DMS114 treated with DMSO at 0.1 percent for 48 hours (cell line): Measurements from ENCODE around the gene ALDOC.
"Not testable (repeated sequence)": the region's sequence is repeated elsewhere in the genome, so short reads cannot be mapped to it uniquely, and the experiment has no call there.

Experiments
- DNase-seq: peaks from one replicate; lab custom pipeline; 2025; ENCODE audit not compliant: unreplicated experiment; lab: John Stamatoyannopoulos, UW

ALDOC gene

DNA sequence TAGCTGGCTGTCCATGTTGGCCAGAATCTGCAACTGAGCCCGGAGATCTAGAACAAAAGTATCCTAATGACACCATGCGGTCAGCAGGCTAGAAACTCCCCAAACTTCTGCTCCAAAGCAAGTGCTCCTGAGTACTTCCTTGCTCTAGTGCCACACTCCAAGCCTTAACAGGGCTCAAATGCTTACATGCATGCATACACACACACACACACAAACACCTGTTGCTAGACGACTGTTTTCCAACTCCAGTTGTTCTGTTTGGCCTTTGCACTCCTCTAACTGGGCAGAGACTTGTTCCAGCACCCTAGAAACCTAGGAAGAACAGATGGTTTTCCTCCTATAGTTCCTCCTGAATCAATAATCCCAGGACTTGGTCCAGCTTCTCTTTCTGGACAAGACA is 7.7 kb upstream of the ALDOC start:
- no peak for DNase-seq

DNA sequence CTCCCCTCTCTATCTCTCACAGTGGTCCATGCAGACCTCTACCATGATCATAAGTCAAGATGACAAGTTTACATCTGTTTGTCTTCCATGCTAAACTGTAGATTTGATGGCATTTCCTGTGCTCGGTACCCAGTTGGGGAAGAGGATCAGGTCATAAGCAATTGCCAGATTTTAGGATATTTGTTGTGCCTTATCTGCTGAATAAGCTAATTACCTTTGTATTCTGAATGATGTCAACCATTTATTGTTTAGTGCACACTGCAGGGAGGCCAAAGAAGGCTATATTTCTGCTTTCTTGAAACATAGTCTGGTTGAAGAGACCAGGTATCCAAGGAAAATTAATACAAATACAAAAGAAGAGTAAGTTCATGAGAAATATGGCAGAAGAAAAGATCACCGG is 5.8 kb upstream of the ALDOC start:
- DNase-seq, result no peak

DNA sequence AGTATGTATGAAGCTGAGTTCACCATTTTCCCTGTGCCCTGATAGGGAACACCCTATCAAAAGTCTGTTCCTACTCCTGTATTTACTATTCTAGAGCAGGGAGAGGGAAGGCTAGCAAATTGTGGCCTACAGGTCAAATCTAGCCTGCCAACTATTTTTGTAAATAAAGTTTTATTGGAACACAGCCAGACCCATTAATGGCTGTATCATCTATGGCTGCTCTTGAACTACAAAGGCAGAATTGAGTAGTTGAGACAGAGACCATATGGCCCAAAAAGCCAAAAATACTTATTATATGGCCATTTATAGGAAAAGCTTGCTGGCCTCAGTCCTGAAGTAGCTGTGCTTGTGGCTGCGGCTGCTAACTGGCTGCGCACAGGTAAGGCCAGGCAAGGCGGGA is 4.3 kb upstream of the ALDOC start:
- no peak for DNase-seq

DNA sequence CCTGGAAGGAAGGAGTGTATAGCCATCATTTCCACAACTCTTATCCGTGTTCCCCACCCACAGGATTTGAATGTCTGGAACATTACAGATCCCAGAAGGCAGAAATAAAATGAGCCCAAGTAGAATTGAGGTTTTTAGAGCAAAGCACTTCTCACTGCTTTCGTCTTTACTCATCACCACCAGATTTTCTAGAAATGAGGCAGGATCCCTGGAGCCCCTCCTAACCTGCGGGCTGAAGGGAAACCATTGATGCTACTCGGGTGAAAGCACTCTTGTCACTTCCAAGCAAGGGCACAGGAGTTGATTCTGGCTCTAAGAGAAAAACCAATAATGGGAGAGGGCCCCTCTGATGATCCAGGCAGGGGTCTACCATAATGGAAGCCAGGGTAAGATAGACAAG is 2.8 kb upstream of the ALDOC start:
- no peak for DNase-seq

DNA sequence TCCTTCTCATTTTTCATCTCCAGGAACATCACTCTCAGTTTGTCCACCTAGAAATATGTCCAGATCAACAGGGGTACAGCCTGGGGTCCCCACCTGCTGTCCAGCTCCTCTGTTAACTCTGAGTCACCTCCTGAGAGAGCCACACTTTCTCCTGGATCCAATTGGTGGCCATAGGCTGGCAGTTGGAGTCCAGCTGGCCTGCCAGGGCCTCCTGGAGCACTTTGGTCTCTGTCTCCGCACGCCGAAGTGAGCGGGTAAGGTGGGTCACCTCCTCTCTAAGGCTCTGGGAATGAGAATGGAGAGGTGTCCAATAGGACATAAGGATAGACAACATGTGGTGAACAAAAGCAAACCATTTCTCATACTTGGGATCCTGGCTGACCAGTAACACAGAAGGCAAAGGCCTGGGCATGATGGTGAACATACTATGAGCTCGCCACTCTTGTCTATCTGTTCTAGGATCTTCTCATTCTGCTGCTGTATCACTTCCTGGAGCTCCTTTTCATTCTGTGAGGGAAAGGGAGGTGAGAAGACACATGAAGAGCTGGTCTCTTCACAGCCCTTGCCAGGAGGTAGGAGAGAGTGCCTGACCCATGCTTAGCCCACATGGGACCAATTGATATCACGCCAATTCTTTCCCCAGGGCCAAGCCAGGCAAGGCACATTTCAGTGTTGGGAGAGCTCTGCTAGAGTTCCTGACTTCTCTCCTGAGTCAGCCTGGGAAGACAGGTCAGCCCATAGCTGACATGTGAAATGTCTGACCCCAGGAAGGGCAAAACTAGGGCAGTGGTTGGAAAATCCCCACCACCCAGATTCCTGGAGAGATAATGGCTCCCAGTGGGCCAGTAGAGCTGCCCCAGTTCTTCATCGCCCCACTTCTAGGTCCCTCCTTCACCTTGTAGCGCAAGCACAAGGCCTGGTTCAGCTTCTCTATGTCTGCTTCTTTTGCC is 1.8 kb upstream of the ALDOC start:
- DNase-seq, result no peak

DNA sequence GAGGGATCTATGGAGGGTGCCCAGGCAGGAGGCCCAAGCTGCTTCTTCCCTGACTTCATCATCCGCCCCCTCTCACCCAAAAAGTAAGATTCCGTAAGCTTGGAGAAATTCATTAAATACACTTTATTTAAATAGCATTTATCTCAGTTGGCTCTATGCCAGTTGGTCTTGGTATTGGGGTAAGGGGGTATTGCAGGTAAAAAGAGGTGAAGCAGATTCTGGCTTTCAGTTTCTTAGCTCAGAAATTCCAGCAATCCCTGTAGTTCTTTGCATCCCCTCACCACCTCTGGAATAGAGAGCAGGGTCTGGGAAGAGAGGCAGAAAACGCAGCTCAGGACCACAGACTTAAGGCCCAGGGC is 750 bp upstream of the ALDOC start:
- no peak for DNase-seq

DNA sequence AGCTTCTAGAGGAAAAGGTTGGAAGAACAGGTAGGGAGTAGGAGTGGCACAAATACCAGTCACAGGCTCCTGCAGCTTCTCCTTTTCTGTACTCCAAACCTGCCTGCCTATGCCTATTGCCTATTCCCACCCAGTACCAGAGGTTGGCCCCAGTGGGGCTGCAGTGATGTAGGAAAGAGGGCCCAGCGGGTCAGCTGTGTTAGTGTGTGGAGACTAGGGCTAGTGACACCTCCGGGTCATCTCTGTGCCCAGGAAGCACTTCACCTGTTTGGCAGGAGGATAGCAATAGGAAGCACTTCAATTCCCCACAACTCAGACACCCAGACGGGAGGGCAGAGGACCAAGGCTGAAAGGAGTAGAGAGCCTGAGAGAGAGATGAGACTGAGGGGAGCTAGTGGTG is 679 bp downstream of the ALDOC start:
- DNase-seq, result not testable (repeated sequence)

DNA sequence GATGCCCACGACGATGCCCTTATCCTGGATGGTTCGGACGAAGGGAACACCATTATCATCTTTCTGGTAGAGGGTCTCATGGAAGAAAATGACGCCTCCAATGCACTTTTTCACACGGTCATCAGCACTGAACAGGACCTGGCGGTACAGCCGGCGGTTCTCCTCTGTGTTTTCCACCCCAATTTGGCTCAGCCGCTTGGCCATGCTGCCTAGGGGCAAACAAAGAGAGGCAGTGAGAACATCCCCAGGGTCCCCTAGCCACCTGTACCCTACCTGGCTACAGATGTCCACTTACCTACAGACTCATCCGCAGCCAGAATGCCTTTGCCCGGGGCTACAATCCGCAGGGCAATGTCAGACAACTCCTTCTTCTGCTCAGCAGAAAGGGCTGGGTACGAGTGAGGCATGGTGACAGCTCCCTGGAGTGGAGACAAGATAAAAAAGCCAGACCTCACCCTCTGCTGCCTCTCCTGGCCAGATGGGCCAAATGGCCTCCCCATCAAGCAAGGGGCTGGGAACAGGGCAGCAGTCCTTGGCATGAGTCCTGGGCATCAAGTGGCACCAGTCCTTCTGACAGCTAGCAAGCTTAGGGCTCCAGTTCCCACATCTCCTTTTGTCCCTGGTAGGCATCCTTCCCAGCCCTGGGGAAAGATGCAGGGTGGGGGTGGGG is 1.4 kb downstream of the ALDOC start:
- no peak for DNase-seq

DNA sequence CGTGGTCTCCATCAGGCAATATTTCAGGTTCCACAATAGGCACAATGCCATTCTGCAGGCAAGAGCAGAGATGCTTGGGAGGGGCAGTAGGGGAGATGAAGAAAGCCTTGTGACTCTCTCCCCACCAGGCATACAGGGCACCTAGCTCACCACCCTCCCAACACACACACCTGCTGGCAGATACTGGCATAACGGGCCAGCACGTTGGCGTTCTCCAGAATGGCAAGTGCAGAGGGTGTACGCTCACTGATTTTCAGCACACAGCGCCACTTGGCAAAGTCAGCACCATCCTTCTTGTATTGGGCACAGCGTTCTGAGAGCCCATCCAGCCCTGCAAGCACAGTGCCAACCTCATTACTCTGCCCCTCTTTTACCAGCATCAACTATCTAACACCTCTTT is 2.2 kb downstream of the ALDOC start:
- no peak for DNase-seq

DNA sequence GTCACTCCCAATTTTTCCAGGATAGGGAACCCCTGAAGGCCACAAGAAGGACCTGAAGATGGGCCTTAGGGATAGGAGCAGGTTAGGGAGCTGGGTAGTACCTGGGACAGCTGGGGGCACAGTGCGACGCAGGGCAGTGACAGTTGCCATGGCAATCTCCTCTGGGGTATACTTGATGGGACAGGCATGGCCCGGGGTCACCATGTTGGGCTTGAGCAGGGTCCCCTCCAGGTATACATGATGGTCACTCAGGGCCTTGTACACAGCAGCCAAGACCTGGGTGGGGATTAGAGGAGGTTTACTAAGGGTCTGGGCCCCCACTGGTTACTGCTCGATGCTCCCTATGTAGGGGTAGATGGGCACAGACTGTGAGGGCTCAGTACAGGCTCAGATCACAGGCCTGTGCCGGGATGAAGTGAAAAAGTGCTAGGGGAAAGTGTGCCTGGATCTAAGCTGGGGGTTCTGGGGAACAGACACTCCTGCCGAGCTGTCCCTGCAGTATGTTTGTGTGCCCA is 2.7 kb downstream of the ALDOC start:
- DNase-seq, result no peak

DNA sequence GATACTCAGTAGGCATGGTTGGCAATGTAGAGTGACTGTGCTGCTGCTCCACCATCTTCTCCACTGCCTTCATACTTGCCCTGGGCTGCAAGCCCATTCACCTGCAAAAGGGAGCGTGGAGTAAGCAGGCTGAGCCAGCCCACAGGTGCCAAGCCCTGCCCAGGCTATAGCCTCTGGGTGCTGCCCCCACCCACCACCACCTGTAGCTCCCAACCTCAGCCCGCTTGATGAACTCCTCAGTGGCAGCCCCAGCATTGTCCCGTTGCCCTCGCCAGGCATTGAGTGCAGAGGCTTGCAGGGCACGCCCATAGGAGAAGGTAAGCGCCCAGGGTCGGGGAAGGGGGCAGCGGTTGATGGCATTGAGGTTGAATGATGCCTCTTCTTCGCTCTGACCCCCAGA is 3.2 kb downstream of the ALDOC start:
- no peak for DNase-seq

DNA sequence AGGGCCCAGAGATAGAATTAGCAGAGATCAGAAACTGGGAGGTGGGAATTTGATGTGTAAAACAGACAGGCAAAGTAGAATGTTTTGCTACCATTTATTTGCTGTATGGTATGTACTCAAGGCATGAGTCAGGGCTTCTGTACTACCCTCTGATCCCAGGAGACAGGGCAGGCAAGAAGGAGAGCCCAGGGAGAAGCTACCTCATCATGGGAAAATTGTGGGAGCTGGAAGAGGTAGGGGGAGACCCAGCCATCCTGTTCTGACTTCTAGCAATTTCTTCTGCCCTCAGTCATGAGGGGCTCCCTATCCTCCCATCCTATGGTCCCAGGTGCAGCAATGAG is 3.7 kb downstream of the ALDOC start:
- no peak for DNase-seq

DNA sequence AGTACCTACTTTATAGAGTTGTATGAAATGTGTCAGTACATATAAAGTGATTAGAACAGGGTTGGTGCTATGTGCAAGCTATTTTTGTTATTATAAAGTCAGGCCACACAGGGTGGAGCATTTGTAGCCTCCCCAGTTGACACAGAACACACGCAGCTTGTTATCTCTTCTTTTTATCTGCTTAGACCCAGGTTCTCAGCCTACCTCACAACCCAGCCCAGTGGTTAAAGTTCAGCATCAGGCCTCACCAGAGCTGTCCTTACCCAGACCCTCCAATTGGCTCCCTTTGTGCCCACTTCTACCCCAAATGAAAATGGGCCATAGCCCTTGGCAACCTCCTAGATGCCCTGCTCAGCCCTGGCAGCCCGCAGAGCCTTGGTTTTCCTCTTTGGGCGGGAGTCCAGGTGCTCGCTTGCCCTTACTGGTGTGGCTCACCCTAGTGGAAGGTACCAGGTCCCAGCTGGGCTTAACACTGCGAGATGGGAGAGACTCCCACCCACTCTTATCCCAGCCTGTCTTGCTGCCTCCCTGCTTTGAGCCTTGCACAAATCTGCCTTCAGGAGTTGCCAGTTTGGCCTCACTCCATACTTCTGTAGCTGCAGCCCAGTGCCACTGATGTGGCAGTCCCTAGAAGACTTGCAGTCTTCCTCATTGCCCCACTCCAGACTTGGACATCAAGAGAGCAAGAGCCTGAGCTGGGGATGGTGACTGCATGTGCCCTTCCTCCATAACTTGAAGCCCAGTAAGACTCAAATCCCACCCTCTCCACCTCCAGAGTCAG is 4.2 kb downstream of the ALDOC start:
- no peak for DNase-seq

DNA sequence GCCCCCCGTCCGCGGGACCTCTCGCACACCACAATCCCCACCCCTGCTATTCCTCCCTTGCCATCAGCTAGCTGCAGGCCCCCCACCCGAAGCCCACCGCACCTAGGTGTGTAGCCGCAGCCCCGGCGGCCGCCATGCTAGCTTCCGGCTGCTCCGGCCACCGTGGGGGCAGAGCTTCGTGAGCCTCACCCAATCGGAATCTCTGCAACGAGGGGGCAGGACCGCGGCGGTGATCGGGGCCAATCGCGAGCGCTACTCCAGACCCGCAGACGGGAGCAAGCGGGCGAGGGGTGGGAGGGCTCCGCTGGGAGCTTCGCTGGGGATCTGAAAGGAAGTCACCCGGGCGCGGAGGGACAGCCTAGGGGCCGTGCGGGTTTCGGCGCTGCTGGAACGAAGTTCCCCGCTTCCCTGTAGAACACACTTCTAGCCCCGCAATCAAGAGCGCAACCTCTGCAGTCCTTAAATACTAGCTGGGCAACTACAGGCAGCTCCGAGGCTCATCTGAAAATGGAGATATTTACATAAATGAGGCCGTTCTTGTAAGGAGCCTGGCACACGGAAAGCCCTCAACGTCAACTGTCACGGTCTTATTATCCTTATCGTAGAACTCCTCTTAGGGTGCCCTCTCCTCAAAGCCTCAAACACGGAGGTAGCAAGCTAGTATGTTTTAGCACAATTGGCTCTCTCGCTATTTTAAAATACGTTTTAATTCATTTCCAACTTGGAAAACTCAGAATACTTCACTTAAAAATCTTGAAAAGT is 5.2 kb downstream of the ALDOC start, which contains the start of gene PIGS:
Gene PIGS (minus strand): TSS at position 164 of the 762 bp plus-strand sequence. CDS start 28 bp downstream, at position 136.
- DNase-seq, result peak; percentile 84

DNA sequence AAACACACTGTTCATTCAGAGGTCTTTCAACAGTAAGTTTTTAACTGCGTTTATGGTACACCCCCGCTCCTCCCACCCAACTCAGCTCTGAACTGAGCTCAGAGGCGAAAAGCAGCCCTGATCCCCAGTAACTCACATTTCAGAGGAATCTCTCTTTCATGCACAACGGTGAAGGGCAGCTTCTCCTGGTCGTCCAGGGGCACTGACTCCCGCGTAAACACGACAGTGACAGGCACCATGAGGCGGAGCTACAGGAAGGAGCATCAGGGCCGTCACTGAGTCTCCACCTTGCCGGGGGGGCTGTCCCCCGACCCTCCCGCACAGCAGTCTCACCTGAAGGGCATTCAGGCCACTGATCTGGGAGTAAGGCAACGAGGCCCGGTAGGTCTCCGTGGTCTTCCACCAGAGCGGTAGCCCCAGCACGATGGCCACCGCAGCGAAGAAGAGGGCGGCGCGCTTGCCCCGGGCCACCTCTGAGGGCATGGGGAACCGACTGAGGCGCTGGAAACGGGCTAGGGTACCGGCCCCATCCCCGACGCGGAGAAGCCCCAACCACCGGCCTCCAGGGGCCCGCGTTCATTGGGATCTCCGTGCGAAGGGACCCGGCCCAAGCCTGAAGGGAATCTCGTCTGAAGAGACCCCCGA is 5.9 kb downstream of the ALDOC start:
- no peak for DNase-seq

DNA sequence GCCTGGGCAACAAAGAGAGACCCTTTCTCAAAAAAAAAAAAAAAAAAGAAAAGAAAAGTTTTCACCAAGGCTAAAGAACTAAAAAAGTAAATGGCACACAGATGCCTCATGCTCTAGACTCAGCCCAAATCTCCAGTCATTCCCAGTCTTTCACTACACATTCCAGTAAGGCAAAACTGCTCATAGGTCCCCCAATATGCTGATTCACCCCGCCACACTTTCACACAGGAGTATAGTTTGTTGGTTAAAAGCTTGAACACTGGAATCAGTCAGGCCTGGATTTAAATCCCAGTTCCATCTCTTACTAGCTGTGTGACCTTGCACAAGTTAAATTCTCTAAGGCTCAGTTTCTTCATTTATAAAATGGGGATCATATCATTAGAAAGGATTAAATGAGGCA is 7.2 kb downstream of the ALDOC start:
- no peak for DNase-seq

DNA sequence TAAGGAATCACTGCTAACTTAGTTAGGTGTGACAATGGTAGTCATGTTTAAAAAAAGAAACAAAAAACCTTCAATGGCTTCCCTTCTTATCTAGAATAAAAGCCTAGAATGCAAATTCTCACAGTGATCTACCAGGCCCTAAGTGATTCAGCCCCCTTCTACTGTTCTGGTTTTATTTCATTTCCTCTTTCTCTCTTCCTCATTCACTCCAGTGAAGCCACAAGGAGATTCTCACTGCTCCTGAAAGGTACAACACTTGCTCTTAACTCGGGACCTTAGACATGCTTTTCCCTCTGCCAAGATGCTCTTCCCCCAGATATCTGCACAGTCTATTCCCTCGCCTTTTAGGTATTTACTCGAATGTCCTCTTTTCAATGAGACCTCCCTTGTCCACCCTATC is 9.1 kb downstream of the ALDOC start:
- no peak for DNase-seq

DNA sequence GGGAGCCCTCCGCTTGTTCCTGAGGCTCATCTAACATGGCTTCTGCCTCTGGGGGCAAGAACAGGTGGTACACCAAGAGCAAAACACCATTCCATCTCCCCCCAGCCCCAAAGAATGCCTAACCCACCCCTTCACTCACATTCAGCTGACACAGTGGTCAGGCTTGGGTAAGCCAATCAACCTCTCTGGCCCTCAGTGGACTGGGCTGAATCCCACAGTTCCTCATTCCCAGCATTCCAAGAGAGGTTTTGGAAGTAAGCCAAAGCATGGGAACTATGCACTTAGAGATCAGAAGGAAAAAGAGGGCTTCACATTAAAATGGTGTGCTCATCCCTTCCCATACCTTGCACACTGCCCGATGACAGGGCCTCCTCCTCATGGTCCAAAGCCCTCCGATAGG is 13.2 kb downstream of the ALDOC start:
- DNase-seq, result no peak

DNA sequence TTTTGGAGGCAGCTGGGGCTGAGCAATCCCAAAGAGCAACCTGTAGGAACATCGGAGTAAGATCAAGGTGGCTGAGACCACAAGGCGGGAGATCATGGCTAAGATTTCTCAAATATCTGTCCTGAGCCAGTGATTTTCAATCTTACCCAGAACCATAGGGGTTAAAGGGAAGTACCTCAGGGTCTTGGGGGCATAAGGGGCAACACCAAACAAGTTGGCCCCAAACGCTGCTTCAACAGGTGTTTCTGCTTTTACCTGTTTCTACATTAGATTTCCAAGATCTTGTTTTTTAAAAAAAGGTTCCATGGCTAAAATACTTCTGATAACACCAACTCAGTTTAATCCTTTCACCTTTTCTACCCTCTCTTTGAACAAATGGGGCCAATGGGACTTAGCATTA is 21.7 kb downstream of the ALDOC start:
- DNase-seq, result no peak

DNA sequence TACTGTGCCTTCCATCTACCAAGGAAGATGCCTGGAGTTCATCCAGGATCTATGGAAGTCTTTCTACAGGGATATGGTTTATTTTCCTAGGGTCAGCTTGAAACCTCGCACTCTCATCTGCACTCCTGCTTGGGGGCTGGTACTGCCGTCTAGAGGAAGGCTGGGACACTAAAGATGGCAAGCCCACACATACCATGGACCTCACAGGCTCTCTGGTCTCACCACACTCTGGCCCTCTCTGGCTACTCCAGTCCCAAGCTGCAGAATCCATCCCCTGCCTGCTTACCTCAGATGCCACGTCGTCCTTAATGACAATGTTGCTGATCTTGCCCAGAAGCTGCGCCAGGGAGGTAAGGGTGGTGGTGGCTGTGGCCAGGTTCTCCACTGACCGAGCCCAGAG is 22.1 kb downstream of the ALDOC start:
- peak; percentile 26 for DNase-seq
